Mucosa of descending colon (tissue), 3 donors: ENCODE measurements around the gene GPR27. TPM values are rescaled to one million over a fixed set of nuclear protein-coding genes. Genes with fewer than 3 reads are reported as not detected.
A peak's percentile ranks its signal among the peaks of the same experiment; 100 is the strongest.

Experiments
- ATAC-seq: fragments of 200-7000 bp; cut with Tn5 transposase; one replicate; pipeline ENCODE4 v1.9.1; 2020; ENCODE audit warnings: mild to moderate bottlenecking, moderate library complexity
- DNase-seq, 3 donors: peaks; one replicate each; pipeline ENCODE4 v3.0.0-alpha.2; 2020
- H3K36me3 ChIP-seq: fragments of 200-600 bp; one replicate; pipeline ENCODE4 v1.8.0; 2021; ENCODE audit warnings: low read depth, mild to moderate bottlenecking
- H3K4me1 ChIP-seq: fragments of 200-600 bp; one replicate; pipeline ENCODE4 v1.8.0; 2021; ENCODE audit warnings: low read depth, mild to moderate bottlenecking
- H3K4me3 ChIP-seq: fragments of 200-600 bp; one replicate; pipeline ENCODE4 v1.8.0; 2021; ENCODE audit warnings: mild to moderate bottlenecking
- H3K9me3 ChIP-seq: fragments of 200-600 bp; one replicate; pipeline ENCODE4 v1.8.0; 2021; ENCODE audit warnings: mild to moderate bottlenecking
- intact Hi-C, 2 donors: fragments of 100-400 bp; cut with DNase I in 1 of 2; cut with micrococcal nuclease in 1 of 2; formaldehyde crosslinking; loops; one replicate each; pipeline versions ENCODE4 v1.11.0 to v1.11.1; 2022; cut with DNase I, micrococcal nuclease
- total RNA-seq, 3 donors: library from RNA; stranded (reverse); fragmentation: NEBNext Ultra II Directional in 2 of 3; extraction: Animal tissue kit (Norgen Biotek cat#: 25700) in 2 of 3; gene quantifications; one replicate each; pipeline versions ENCODE4 v1.2.1 to v1.2.4, GENCODE V29; 2021 to 2023
- TF ChIP-seq, protein P1 (sequence below): fragments of 200-600 bp; IDR thresholded peaks from one replicate; pipeline ENCODE4 v1.8.0; 2022; ENCODE audit warnings: antibody characterized with exemption, mild to moderate bottlenecking
- donor health status: DM: no; HTN: no; CAD: no; lungs with moderate emphysema.
- donor health status: DM: no; HTN: no; CAD: no.
- donor health status: DM: no; HTN: yes; CAD: no.

Gene GPR27
- total RNA-seq, 3 donors from 2014 or later, result 0.14 to 2.1 (median 0.39) TPM

DNA sequence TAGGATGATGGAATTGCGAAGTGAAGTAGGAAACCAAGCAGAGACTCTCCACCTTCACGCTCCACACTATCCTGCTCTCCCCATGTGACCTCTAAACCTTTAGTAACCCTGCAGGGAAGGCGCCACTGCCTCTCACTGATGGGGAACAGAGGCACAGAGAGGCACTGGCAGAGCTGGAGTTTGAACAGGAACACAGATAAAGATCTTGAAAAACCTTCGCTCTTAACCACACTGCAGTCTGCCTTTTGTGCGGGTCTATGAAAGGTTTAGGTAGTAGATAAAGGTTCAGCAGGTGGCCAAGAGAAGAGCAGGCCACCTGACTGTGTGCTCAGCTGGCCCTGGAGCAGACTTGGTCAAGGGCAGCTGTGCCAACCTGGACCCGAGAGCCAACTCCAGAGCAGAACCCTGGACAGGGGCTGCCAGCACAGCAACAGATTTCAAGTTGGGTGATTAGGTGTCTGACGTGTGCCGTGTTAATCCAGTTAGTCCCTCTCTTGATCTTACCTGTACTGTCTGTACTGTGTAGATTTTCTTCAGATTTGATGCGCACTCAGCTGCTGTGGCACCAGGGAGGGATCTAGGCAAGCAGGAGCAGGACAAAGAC lies 43.6 kb upstream of the GPR27 start:
- TF ChIP-seq, protein P1, sequence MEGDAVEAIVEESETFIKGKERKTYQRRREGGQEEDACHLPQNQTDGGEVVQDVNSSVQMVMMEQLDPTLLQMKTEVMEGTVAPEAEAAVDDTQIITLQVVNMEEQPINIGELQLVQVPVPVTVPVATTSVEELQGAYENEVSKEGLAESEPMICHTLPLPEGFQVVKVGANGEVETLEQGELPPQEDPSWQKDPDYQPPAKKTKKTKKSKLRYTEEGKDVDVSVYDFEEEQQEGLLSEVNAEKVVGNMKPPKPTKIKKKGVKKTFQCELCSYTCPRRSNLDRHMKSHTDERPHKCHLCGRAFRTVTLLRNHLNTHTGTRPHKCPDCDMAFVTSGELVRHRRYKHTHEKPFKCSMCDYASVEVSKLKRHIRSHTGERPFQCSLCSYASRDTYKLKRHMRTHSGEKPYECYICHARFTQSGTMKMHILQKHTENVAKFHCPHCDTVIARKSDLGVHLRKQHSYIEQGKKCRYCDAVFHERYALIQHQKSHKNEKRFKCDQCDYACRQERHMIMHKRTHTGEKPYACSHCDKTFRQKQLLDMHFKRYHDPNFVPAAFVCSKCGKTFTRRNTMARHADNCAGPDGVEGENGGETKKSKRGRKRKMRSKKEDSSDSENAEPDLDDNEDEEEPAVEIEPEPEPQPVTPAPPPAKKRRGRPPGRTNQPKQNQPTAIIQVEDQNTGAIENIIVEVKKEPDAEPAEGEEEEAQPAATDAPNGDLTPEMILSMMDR, result no peak
- ATAC-seq (no peak), DNase-seq (no peak)
- no peaks in the 10 kb centered on the region for H3K36me3 ChIP-seq
- no peak overlapping the region for H3K4me3 ChIP-seq
- H3K9me3 ChIP-seq, result no peaks in the 10 kb centered on the region
- peaks cover 5% of the 10 kb centered on the region for H3K4me1 ChIP-seq
- intact Hi-C loops, result no loop called here

DNA sequence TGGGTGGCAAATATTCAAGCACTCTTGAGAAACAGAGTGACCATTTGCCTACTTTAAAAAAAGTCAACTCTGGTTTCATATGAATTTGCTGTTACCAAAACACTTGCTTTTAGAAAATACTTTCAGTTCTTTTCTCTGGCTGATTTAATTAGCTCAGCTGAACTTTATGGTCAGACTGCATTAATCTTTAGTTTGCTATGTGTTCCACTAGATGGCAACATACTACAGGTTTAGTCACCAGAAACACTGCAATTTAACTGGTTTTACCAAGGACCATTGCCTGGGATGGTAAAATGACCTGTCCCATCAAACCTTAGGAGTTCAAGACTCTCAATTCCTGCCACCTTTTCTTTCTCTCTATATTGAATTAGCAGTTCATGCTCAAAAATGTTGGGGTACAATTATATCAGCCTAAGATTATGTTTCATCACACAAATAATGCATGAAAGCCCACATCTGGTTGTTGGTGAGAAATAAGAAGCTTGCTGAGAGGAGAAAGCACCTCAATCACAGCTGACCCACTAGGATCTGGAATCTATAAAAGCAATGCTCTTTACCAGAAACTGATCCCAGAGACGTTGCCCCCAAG lies 42.7 kb upstream of the GPR27 start:
- no peaks in the 10 kb centered on the region for H3K36me3 ChIP-seq
- TF ChIP-seq, protein P1, result peak; percentile 28
- peaks cover 5% of the 10 kb centered on the region for H3K4me1 ChIP-seq
- intact Hi-C loops, result no loop called here
- H3K4me3 ChIP-seq, result no peak overlapping the region
- H3K9me3 ChIP-seq, result no peaks in the 10 kb centered on the region
- ATAC-seq (peak; percentile 82), DNase-seq (no peak)

DNA sequence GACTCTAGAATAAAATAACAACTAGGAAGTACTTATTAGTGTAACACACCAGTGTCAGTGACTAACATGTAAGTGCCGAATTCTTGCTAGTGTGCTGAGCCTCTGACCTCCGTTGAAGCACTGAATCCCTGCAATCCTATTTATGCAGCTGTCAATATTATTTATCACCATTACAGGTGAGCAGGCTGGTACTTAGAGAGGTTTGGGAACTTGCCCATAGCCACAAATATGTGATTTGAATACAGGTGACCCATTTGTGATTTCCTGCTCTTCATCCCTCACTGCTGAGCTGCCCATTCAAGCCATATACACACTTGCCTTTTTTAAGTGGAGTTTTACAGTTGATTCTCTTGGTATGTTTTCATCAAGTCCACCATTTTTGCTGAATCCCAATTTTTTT lies 40.6 kb upstream of the GPR27 start:
- Histone ChIP-seq H3K4me3 (no peak overlapping the region), H3K36me3 (no peaks in the 10 kb centered on the region), H3K9me3 (no peaks in the 10 kb centered on the region), H3K4me1 (peaks cover 5% of the 10 kb centered on the region)
- TF ChIP-seq, protein P1, result no peak
- ATAC-seq, result no peak
- DNase-seq, result no peak
- intact Hi-C loops, result no loop called here

GRCh38 chr3:71714595-71714994 lies 39.1 kb upstream of the GPR27 start:
- intact Hi-C loops, result no loop called here
- peaks cover 5% of the 10 kb centered on the region for H3K4me1 ChIP-seq

GRCh38 chr3:71718072-71718471 lies 35.6 kb upstream of the GPR27 start:
- no peaks in the 10 kb centered on the region for H3K9me3 ChIP-seq
- intact Hi-C loops, result no loop called here
- DNase-seq (peak in 1 of 3 donors; percentile 46), ATAC-seq (peak; percentile 33)
- H3K36me3 ChIP-seq, result no peaks in the 10 kb centered on the region
- H3K4me3 ChIP-seq, result no peak overlapping the region
- no peaks in the 10 kb centered on the region for H3K4me1 ChIP-seq
- TF ChIP-seq, protein P1, result no peak

More at GRCh38 chr3:71714595-71714994, 39.1 kb upstream of the GPR27 start:
- TF ChIP-seq, protein P1, result no peak
- no peaks in the 10 kb centered on the region for H3K9me3 ChIP-seq
- DNase-seq (no peak), ATAC-seq (no peak)
- H3K36me3 ChIP-seq, result no peaks in the 10 kb centered on the region
- no peak overlapping the region for H3K4me3 ChIP-seq
